ENCODE data around the gene HDGFL1.

HDGFL1 gene

DNA sequence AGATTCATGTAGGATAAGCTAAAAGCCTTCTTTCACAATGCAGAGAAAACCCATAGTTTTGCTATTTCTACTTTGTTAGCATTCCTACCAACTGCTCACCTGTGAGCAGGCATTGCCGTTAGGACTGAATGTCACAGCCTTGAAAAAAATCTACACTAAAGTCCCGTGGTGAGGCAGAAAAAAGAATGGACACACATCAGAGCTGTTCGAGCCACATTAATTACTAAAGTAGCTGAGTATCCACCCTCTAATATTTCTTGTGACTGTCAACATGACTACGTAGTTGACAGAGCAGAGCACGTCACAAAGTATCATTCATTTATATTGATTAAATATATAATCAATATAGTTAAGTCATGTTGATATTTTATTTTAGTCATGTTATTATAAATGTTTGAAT, 10.1 kb downstream of the HDGFL1 start:
- POLR2A ChIA-PET, result no interaction called here
- Histone ChIP-seq H3K4me1 (ENCODE audit: control insufficient read depth, insufficient read depth, low read length) (no peaks in the 10 kb centered on the region), H3K27ac (ENCODE audit: extremely low read depth, low read depth, low read length) (no peak overlapping the region), H3K4me3 (ENCODE audit: low read depth, low read length) (no peak overlapping the region), H3K9me3 (ENCODE audit: control insufficient read depth, insufficient read depth, low read depth, low read length) (no peaks in the 10 kb centered on the region), H3K36me3 (ENCODE audit: control insufficient read depth in 2 of 2, insufficient read depth in 1 of 2, low read length in 2 of 2) (no peaks in the 10 kb centered on the region)
- TF ChIP-seq MZF1 (tag by site-specific recombination; IDR thresholded peaks at IDR 0.05; ENCODE audit: borderline replicate concordance) (no peak), BCL11A (tag by site-specific recombination; IDR thresholded peaks at IDR 0.05; ENCODE audit: low read depth) (no peak), ZNF558 (tag by site-specific recombination; IDR thresholded peaks at IDR 0.05) (no peak), REPIN1 (tag by site-specific recombination; IDR thresholded peaks at IDR 0.05; ENCODE audit: low read depth) (no peak), ZNF529 (tag by site-specific recombination; IDR thresholded peaks at IDR 0.05; ENCODE audit: insufficient replicate concordance) (no peak), ZNF175 (tag by site-specific recombination; IDR thresholded peaks at IDR 0.05) (no peak)
- TF ChIP-seq, protein P1, sequence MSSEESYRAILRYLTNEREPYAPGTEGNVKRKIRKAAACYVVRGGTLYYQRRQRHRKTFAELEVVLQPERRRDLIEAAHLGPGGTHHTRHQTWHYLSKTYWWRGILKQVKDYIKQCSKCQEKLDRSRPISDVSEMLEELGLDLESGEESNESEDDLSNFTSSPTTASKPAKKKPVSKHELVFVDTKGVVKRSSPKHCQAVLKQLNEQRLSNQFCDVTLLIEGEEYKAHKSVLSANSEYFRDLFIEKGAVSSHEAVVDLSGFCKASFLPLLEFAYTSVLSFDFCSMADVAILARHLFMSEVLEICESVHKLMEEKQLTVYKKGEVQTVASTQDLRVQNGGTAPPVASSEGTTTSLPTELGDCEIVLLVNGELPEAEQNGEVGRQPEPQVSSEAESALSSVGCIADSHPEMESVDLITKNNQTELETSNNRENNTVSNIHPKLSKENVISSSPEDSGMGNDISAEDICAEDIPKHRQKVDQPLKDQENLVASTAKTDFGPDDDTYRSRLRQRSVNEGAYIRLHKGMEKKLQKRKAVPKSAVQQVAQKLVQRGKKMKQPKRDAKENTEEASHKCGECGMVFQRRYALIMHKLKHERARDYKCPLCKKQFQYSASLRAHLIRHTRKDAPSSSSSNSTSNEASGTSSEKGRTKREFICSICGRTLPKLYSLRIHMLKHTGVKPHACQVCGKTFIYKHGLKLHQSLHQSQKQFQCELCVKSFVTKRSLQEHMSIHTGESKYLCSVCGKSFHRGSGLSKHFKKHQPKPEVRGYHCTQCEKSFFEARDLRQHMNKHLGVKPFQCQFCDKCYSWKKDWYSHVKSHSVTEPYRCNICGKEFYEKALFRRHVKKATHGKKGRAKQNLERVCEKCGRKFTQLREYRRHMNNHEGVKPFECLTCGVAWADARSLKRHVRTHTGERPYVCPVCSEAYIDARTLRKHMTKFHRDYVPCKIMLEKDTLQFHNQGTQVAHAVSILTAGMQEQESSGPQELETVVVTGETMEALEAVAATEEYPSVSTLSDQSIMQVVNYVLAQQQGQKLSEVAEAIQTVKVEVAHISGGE (tag by site-specific recombination; conservative IDR thresholded peaks at IDR 0.05; ENCODE audit: low read depth), result no peak
- TF ChIP-seq, protein P2, sequence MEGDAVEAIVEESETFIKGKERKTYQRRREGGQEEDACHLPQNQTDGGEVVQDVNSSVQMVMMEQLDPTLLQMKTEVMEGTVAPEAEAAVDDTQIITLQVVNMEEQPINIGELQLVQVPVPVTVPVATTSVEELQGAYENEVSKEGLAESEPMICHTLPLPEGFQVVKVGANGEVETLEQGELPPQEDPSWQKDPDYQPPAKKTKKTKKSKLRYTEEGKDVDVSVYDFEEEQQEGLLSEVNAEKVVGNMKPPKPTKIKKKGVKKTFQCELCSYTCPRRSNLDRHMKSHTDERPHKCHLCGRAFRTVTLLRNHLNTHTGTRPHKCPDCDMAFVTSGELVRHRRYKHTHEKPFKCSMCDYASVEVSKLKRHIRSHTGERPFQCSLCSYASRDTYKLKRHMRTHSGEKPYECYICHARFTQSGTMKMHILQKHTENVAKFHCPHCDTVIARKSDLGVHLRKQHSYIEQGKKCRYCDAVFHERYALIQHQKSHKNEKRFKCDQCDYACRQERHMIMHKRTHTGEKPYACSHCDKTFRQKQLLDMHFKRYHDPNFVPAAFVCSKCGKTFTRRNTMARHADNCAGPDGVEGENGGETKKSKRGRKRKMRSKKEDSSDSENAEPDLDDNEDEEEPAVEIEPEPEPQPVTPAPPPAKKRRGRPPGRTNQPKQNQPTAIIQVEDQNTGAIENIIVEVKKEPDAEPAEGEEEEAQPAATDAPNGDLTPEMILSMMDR (tag by site-specific recombination; IDR thresholded peaks at IDR 0.05), result no peak
- TF ChIP-seq, protein P3, sequence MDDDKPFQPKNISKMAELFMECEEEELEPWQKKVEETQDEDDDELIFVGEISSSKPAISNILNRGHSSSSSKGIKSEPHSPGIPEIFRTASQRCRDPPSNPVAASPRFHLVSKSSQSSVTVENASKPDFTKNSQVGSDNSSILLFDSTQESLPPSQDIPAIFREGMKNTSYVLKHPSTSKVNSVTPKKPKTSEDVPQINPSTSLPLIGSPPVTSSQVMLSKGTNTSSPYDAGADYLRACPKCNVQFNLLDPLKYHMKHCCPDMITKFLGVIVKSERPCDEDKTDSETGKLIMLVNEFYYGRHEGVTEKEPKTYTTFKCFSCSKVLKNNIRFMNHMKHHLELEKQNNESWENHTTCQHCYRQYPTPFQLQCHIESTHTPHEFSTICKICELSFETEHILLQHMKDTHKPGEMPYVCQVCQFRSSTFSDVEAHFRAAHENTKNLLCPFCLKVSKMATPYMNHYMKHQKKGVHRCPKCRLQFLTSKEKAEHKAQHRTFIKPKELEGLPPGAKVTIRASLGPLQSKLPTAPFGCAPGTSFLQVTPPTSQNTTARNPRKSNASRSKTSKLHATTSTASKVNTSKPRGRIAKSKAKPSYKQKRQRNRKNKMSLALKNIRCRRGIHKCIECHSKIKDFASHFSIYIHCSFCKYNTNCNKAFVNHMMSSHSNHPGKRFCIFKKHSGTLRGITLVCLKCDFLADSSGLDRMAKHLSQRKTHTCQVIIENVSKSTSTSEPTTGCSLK (tag by site-specific recombination; IDR thresholded peaks at IDR 0.05), result no peak
- TF ChIP-seq, protein P4, sequence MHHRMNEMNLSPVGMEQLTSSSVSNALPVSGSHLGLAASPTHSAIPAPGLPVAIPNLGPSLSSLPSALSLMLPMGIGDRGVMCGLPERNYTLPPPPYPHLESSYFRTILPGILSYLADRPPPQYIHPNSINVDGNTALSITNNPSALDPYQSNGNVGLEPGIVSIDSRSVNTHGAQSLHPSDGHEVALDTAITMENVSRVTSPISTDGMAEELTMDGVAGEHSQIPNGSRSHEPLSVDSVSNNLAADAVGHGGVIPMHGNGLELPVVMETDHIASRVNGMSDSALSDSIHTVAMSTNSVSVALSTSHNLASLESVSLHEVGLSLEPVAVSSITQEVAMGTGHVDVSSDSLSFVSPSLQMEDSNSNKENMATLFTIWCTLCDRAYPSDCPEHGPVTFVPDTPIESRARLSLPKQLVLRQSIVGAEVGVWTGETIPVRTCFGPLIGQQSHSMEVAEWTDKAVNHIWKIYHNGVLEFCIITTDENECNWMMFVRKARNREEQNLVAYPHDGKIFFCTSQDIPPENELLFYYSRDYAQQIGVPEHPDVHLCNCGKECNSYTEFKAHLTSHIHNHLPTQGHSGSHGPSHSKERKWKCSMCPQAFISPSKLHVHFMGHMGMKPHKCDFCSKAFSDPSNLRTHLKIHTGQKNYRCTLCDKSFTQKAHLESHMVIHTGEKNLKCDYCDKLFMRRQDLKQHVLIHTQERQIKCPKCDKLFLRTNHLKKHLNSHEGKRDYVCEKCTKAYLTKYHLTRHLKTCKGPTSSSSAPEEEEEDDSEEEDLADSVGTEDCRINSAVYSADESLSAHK (tag by site-specific recombination; IDR thresholded peaks at IDR 0.05), result no peak
- TF ChIP-seq, protein P5, sequence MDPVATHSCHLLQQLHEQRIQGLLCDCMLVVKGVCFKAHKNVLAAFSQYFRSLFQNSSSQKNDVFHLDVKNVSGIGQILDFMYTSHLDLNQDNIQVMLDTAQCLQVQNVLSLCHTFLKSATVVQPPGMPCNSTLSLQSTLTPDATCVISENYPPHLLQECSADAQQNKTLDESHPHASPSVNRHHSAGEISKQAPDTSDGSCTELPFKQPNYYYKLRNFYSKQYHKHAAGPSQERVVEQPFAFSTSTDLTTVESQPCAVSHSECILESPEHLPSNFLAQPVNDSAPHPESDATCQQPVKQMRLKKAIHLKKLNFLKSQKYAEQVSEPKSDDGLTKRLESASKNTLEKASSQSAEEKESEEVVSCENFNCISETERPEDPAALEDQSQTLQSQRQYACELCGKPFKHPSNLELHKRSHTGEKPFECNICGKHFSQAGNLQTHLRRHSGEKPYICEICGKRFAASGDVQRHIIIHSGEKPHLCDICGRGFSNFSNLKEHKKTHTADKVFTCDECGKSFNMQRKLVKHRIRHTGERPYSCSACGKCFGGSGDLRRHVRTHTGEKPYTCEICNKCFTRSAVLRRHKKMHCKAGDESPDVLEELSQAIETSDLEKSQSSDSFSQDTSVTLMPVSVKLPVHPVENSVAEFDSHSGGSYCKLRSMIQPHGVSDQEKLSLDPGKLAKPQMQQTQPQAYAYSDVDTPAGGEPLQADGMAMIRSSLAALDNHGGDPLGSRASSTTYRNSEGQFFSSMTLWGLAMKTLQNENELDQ (tag by site-specific recombination; IDR thresholded peaks at IDR 0.05; ENCODE audit: low read depth), result no peak
- TF ChIP-seq, protein P6, sequence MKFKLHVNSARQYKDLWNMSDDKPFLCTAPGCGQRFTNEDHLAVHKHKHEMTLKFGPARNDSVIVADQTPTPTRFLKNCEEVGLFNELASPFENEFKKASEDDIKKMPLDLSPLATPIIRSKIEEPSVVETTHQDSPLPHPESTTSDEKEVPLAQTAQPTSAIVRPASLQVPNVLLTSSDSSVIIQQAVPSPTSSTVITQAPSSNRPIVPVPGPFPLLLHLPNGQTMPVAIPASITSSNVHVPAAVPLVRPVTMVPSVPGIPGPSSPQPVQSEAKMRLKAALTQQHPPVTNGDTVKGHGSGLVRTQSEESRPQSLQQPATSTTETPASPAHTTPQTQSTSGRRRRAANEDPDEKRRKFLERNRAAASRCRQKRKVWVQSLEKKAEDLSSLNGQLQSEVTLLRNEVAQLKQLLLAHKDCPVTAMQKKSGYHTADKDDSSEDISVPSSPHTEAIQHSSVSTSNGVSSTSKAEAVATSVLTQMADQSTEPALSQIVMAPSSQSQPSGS (tag by site-specific recombination; IDR thresholded peaks at IDR 0.05; ENCODE audit: low read depth), result no peak
- CTCF ChIA-PET, result no interaction called here

Measured in HEK293 (cell line).